Measurements from ENCODE around the gene NCKAP5. TPM values are rescaled to one million over a fixed set of nuclear protein-coding genes. Genes with fewer than 3 reads are reported as not detected.

NCKAP5 gene
- total and polyA plus RNA-seq, 9 of the 15 experiments (the other 6 are each of a cell fraction or from before 2014, with no cell fraction given): not detected

- TF ChIP-seq SNAPC5 (CRISPR knock-in tag; IDR thresholded peaks at IDR 0.05) (no peak), ZBTB26 (CRISPR knock-in tag; IDR thresholded peaks at IDR 0.05) (no peak), RBM17 (IDR thresholded peaks at IDR 0.05; ENCODE audit: borderline replicate concordance, low read depth, low read length) (no peak), SMARCC2 (IDR thresholded peaks at IDR 0.05; ENCODE audit: low read depth) (no peak), JUNB (CRISPR knock-in tag; conservative IDR thresholded peaks at IDR 0.05) (no peak)
- TF ChIP-seq, protein P1, sequence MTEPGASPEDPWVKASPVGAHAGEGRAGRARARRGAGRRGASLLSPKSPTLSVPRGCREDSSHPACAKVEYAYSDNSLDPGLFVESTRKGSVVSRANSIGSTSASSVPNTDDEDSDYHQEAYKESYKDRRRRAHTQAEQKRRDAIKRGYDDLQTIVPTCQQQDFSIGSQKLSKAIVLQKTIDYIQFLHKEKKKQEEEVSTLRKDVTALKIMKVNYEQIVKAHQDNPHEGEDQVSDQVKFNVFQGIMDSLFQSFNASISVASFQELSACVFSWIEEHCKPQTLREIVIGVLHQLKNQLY (CRISPR knock-in tag; conservative IDR thresholded peaks at IDR 0.05): no peak
These were observed 157.2 kb downstream of the NCKAP5 start (continued) for GRCh38 chr2:133411101-133411500.

DNA sequence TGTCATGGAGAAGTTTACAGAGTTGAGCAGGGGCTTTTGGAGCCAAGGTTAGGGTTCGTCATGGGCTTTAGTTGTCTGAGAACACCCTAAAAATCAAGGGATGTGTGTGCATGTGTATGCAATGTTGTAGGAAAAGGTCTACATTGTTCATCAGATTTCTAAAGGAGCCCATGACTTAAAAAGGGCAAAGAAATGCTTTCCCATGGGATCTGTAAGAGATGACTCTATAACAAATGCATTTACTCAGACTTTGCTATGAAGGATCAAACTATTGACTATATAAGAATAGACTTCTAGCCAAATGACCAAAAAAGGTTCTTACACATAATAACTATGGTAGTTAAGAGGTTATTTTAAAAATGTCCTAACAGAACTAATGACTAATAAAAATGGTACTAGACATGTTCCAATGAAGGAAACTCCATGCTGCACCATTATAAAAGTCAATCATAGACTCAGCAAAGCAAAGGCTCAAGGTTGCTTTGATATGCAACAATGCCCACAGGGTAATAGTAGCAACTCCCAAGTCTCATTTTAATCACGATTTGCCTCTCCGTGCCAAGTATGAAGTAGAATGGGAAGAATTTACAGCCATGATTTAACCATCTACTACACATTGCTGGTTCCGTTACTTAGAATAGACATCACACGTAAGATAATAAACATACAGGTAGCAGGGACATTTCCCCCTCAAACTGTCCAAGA lies 158.5 kb downstream of the NCKAP5 start:
- H3K36me3 ChIP-seq (ENCODE audit: control insufficient read depth, insufficient read depth, low read length): no peaks in the 10 kb centered on the region
- no peak for TF ChIP-seq REST (IDR thresholded peaks at IDR 0.05; ENCODE audit: borderline replicate concordance)
- no peak for TF ChIP-seq REST (CRISPR knock-in tag; IDR thresholded peaks at IDR 0.05; ENCODE audit: low read depth)
- POLR2A ChIA-PET: no interaction called here
- BruUV-seq (replicated peaks): no TSS peak
- ATAC-seq (no peak), DNase-seq (ENCODE audit: extremely low read depth in 1 of 4, low spot score in 3 of 4) (no peak), FAIRE-seq (no peak)
- H4K20me1 ChIP-seq (replicated peaks; ENCODE audit: control insufficient read depth, insufficient read depth, low read length): no peaks in the 10 kb centered on the region
- H3K79me2 ChIP-seq (ENCODE audit: control insufficient read depth, insufficient read depth, low read length): no peaks in the 10 kb centered on the region
- H3K4me1 ChIP-seq (replicated peaks in 1 of 2; ENCODE audit: control insufficient read depth in 2 of 2, insufficient read depth in 2 of 2, low read length in 2 of 2): no peaks in the 10 kb centered on the region
- no peak overlapping the region for H3K9ac ChIP-seq (ENCODE audit: insufficient read depth in 1 of 2, low read depth in 2 of 2, low read length in 2 of 2)
- H3K27ac ChIP-seq (ENCODE audit: extremely low read depth, low read depth, low read length): no peak overlapping the region
- no peaks in the 10 kb centered on the region; the same call in 1 of the 2 replicates for H3K9me3 ChIP-seq (replicated peaks; ENCODE audit: control insufficient read depth, insufficient read depth, low read depth, low read length)
- intact Hi-C loops (cut with micrococcal nuclease): no loop called here
- in situ Hi-C loops (cut with MboI): no loop called here
- H3K4me3 ChIP-seq: no peak overlapping the region
- H3K27me3 ChIP-seq (ENCODE audit: control insufficient read depth in 2 of 2, insufficient read depth in 2 of 2, low read length in 2 of 2): no peaks in the 10 kb centered on the region
- CTCF ChIA-PET (ENCODE audit: low intra/inter-chr PET ratio): no interaction called here
- no peak overlapping the region for H2AFZ ChIP-seq (ENCODE audit: low read depth, low read length)
- no peaks in the 10 kb centered on the region for H3K9me1 ChIP-seq (ENCODE audit: control insufficient read depth, insufficient read depth, low read length)
- 3% methylated on average over 5 of the region's 5 CpGs for WGBS (ENCODE audit: insufficient coverage, low coverage, missing lambda C conversion rate)
- no peak overlapping the region for H3K4me2 ChIP-seq (ENCODE audit: insufficient read depth, low read length)

Data from K562 (cell line).